ENCODE results near the gene DGKG.

The DGKG gene

DNA sequence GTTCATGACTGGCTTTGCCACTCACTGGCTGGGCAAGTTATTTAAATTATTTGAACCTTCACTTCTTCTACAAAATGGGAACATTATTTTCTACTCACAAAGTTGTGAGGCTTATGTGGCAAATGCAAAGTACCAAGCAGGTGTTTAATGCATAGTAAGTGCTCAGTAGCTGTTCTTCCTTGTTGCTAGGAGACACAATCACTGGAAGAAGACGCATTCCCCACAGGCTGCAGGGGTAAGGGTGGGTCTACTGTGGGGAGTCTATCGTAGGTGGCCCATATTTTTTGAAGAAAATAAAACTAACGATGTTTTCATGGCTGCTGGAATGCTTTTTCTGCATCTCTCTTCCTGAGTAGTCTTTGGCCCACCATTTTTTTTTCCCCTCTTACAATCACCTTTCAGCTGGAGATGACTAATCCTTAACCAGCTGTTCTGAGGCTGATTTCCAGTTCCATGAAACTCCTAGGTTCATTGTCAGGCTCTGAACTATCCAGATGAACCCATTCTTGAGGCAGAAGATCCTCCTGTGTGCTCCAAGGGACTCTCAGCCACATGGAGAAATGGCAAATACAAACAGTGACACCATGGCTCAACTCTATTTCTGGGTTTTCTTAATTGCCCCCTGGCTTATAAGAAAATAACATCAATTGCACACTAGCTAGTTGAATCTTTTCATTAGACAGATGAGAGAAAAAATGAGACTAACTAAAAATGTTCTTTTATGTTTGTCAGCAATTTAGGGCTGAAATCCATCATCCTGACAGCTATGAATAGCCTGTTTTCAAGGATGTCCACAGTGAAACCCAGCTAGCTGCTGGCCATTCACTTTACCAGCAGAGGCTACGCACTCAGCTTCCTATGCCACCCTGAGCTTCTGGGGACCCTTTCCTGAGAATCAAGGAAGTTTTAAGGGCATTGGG lies 144.9 kb downstream of the DGKG start:
- TF ChIP-seq, protein P1, sequence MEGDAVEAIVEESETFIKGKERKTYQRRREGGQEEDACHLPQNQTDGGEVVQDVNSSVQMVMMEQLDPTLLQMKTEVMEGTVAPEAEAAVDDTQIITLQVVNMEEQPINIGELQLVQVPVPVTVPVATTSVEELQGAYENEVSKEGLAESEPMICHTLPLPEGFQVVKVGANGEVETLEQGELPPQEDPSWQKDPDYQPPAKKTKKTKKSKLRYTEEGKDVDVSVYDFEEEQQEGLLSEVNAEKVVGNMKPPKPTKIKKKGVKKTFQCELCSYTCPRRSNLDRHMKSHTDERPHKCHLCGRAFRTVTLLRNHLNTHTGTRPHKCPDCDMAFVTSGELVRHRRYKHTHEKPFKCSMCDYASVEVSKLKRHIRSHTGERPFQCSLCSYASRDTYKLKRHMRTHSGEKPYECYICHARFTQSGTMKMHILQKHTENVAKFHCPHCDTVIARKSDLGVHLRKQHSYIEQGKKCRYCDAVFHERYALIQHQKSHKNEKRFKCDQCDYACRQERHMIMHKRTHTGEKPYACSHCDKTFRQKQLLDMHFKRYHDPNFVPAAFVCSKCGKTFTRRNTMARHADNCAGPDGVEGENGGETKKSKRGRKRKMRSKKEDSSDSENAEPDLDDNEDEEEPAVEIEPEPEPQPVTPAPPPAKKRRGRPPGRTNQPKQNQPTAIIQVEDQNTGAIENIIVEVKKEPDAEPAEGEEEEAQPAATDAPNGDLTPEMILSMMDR (IDR thresholded peaks at IDR 0.05; ENCODE audit: borderline replicate concordance, insufficient read depth, low read depth, low read length) = no peak
- H3K4me3 ChIP-seq (ENCODE audit: low read depth, low read length) = no peak overlapping the region

DNA sequence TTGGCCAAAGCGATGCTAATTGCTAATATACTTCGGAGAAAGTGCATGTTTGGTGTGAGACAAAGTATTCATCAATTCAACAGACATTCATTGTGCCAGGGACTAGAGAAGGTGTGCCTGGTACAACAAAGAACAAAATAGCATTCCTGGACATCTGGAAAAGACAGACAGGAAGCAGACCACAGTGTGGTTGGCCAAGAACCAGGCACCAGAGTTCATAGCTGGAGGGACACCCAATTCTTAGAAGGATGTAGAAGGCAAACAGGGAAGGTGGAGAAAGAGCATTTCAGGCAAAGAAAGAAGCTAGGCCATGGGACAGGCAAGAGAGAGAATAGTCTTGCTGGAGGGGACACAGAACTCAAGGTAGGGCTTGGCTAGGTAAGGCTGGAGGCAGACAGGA lies 147.4 kb downstream of the DGKG start:
- TF ChIP-seq, protein P1 (IDR thresholded peaks at IDR 0.05; ENCODE audit: borderline replicate concordance, insufficient read depth, low read depth, low read length) = no peak
- H3K4me3 ChIP-seq (ENCODE audit: low read depth, low read length) = no peak overlapping the region

DNA sequence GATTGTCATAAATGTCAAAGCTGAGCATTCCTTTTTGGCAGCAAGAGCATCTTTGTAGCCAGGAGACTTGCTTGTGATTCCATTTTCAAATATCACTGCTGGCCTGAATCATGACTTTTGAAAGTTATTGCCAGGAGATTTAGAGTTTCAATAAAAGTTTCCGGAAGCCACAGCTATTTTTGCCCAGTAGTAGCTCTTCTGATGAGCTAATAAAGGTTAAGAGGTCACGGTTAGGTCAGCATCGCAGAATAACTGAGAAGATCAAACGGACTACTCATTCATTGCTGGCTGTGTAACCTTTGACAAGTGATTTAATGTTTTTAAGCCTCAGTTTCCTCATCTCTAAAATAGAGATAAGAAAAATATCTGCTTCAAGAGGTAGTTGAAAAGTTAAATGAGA lies 148.1 kb downstream of the DGKG start:
- no peak overlapping the region for H3K4me3 ChIP-seq (ENCODE audit: low read depth, low read length)
- TF ChIP-seq, protein P1 (IDR thresholded peaks at IDR 0.05; ENCODE audit: borderline replicate concordance, insufficient read depth, low read depth, low read length) = no peak

DNA sequence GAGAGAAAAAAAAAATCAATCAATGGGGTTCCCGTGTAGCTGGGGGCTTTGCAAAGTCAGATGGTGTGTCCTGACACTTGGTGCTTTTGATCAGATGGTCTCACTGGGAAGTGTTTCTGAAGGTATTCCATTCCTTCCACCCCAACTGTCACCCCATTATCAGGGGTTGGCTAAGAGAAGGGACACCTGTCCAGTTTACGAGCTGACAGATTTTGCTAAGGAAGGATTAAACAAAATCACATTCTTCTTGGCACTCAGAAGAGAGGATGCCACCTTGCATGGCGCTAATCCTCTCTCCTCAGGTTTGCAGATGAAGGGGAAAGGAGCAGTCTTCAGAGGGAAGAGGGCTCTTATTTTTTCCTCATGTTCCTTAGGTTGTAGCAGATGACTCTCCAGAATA lies 149.4 kb downstream of the DGKG start:
- no peak overlapping the region for H3K4me3 ChIP-seq (ENCODE audit: low read depth, low read length)
- TF ChIP-seq, protein P1 (IDR thresholded peaks at IDR 0.05; ENCODE audit: borderline replicate concordance, insufficient read depth, low read depth, low read length) = no peak

DNA sequence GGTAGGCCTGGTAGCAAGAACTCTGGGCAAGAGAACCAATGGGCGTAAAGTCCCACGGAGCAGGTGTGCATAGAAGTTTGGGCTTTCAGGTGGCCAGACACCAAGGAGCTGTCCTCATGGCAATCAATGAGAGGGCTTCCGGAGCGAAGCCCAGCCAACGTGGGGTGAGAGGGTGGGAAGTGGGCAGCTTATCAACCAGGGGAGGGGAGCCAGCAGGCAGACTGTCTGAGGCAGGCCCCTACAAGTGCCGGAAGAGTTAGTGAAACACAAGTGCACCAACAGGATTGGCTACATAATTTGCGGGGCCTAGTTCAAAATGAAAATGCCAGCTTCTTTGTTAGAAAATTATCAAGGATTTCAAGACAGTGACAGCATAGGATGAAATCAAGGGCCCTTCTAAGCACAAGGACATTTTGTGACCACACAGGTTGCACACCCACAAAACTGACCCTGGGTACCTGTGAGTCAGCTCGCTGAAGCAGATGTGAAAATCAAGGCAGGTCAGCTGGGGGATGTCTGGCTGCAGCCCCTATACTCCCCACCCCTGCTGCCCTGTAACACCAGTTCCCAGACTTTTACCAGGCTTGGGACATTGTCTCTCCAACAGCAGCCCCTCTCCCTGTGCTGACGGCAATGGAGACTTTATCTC lies 151.1 kb downstream of the DGKG start:
- TF ChIP-seq, protein P1 (IDR thresholded peaks at IDR 0.05; ENCODE audit: borderline replicate concordance, insufficient read depth, low read depth, low read length) = no peak
- H3K4me3 ChIP-seq (ENCODE audit: low read depth, low read length) = no peak overlapping the region

DNA sequence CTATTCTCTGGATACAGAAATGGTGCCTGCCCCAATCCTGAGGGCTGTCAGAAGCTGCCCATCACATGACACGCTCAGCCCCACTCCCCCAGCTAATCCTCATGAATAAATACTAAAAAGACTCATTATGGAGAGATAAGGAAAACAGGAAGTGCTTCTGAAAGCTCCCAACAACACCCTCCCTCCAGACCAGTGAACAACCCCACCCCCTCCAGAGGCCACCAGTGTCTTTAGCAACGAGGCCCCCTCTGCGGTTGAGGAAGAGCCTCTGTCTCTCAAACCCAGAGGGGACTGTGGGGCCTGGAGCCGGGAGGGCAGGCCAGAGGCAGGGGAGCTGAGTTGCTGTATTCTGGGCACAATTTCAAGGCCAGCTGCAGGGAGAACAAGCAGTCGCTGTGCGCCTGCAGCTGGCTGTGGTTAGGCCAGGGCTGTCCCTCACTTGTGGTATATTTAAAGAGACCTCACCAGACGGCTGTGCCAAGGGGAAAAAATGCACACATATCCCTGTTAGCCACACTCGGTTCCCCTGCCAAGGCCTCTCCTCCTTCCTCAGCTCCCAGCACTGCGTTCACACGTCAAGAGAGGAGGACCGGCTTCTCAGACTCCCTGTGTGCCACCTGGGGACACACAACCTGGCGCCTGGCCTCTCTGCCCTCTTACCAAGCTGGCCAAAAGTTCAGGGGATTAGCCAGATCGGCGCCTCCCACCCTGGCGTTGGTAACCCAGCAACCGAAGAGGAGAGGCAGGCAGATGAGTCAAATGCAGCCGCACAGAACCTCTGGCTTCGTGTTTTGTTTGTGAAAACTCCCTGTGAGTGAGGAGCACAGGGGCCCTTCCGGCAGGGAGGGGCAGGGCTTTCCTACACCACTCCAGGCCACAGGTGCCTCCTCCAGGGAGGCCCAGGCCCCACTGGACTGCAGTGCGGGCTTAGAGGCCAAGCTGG lies 152.0 kb downstream of the DGKG start:
- no peak overlapping the region for H3K4me3 ChIP-seq (ENCODE audit: low read depth, low read length)
- TF ChIP-seq, protein P1 (IDR thresholded peaks at IDR 0.05; ENCODE audit: borderline replicate concordance, insufficient read depth, low read depth, low read length) = no peak
